Inferior parietal cortex (tissue), 1 donor: ENCODE data around the gene BAMBI.
"Not testable (repeated sequence)": the region's sequence is repeated elsewhere in the genome, so short reads cannot be mapped to it uniquely, and the experiment has no call there.

ENCODE experiments used
- DNase-seq: peaks from one replicate; pipeline ENCODE4 v3.0.0-alpha.2; 2016; ENCODE audit errors: extremely low spot score

The BAMBI gene, protein sequence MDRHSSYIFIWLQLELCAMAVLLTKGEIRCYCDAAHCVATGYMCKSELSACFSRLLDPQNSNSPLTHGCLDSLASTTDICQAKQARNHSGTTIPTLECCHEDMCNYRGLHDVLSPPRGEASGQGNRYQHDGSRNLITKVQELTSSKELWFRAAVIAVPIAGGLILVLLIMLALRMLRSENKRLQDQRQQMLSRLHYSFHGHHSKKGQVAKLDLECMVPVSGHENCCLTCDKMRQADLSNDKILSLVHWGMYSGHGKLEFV

DNA sequence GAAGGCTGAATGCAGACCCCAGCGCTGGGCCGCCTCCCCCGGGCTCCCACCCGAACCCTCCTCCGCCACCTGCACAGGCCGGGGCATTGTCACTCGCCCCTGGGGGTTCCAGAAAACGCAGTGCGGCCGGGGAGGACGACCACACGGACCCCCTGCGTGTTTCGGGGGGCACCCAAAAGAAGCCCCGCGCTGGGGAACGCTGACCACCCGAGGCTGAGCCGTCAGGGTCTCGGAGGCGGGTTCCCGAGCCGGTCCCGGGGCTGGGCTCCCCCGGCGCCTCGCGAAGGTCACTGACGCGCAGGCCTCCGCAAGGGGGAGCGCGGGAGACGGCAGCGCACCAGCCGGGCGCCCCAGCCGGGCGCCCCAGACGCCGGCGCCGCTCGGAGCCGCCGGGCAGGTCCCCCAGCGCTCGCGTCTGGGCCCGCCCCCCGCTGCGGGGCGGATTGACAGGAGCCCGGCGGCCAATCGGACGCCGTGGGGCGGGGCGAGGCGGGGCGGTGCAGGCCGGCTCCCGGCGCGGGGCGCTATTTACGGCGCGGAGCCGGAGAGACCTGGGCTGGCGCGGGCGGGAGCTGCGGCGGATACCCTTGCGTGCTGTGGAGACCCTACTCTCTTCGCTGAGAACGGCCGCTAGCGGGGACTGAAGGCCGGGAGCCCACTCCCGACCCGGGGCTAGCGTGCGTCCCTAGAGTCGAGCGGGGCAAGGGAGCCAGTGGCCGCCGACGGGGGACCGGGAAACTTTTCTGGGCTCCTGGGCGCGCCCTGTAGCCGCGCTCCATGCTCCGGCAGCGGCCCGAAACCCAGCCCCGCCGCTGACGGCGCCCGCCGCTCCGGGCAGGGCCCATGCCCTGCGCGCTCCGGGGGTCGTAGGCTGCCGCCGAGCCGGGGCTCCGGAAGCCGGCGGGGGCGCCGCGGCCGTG, at the start of gene BAMBI:
BAMBI (plus strand) TSS at position 554 of the 920 bp plus-strand sequence. CDS start 377 bp downstream, outside the sequence.
- DNase-seq, result peak; percentile 90

GRCh38 chr10:28628184-28628893, 49.0 kb upstream of the BAMBI start:
- DNase-seq, result peak; percentile 87

GRCh38 chr10:28631896-28632583, 45.3 kb upstream of the BAMBI start:
- no peak for DNase-seq

DNA sequence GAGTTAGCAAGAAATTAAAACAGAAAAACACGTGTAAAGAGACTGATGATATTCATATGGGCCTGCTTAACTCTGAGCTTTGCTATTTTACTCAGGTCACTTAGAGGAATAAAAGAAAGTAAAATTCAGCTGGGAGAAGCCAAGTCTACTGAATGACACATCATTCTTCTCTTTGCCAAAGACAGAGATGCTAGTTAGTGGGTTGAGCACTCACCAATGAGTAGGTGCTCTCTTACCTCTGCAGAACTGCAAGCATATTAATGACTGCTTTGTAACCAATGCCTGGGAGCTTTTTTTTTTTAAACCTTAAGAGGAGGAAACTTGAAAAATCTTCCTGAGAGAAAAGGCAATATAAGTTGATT, 44.8 kb upstream of the BAMBI start:
- no peak for DNase-seq

DNA sequence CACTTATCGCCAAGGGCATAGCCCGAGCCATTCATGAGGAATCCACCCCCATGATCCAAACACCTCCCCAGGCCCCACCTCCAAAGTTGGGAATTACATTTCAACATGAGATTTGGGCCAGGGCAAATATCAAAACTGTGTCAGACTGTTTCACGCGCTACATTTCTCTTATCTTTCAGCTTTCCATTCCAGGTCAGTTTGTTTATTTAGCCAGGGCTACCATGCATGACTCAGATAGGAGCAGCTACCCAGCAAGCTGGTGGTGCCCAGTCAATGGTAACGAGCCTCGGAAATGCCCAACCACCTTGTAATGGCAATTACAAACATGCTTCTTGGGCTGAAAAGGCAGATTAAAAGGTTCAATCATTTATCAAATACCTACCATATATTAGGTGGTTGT, 43.6 kb upstream of the BAMBI start:
- no peak for DNase-seq

DNA sequence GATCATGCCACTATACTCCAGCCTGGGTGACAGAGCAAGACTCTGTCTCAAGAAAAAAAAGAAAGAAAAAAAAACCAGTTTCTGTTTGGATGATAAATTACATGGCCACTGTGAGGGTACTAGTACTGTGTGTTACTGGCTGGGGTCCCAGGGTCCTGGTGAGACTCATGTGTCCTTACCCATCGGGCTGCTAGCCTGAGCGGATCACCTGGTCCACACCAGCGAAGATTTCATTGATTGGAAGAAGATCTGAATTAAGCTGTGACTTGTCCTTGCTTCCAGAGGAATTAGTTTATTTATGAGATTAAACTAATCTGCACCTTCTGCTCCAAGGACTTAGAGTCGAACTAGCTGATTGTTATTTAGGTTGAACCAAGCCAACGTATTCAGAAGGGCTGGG, 40.0 kb upstream of the BAMBI start:
- no peak for DNase-seq

DNA sequence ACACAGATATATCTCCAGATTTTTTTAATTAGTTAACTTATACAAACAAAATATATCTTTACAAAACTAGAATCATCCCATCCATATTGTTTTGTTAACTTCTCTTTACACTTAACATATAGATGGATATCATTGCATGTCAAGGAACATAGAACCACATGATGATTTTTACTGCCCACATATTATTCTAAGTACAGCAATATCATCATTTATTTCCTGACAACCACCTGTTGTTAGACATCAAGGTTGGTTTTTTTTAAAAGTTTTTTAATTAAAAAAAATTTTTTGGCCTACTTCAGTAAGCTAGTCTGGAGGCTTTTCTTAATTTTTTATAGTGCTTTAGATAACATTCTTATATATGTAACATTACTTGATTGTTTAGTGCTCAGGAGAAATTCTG, 38.9 kb upstream of the BAMBI start:
- DNase-seq, result no peak

GRCh38 chr10:28640551-28640950, 36.8 kb upstream of the BAMBI start:
- no peak for DNase-seq

DNA sequence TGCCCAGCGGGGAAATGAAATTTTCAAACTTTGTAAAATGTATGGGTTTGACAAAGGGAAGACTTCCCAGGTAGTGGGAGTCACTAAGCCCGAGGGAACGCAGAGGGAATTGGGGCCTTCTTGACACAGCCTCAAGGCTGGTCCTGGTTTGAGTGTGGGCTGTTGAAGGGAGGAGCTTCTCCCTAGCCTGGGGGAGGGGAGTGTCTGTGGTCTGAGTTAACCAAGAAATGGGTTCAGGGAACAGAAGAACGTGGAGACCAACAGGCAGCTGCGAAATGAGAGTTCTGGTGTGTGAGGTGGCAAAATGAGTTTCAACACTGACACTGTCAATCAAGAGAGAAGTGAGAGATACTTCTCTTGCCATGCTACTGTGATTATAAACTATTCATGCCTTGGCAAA, 32.7 kb upstream of the BAMBI start:
- DNase-seq, result no peak

- DNase-seq, result no peak
These were observed 25.2 kb upstream of the BAMBI start for GRCh38 chr10:28652106-28652505.

DNA sequence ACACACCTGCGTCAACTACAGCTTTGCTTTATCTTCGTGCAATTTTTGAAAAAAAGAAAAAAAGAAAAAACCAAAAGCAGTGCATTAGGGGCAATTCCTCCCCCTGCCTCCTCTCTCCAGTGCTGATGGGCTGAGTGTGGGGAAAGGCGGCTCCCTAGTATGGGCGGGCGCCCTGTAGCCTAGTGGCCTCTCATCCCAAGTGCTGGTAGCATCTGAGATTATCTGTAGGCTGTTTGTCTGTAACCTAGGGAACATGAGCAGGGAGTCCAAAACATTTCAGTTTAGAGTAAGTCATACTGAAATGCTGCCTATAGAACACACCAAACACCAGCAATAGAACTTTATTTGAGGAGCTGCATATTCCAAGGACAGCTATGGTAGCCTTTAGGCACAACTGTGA, 24.6 kb upstream of the BAMBI start:
- DNase-seq, result no peak

DNA sequence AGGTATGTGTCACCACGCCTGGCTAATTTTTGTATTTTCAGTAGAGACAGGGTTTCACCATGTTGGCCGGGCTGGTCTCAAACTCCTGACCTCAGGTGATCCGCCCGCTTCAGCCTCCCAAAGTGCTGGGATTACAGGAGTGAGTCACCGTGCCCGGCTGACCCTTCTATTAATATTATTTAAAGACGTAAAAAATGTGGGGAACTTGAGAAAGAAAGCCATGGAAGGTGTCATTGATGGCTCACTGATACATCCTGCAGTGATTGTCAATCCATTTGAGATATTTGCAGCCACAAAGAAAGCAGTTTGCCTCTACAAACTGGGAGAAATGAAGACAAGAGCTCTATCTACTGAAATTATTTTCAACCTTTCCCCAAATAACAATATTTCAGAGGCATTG, 18.5 kb upstream of the BAMBI start:
- DNase-seq, result not testable (repeated sequence)

DNA sequence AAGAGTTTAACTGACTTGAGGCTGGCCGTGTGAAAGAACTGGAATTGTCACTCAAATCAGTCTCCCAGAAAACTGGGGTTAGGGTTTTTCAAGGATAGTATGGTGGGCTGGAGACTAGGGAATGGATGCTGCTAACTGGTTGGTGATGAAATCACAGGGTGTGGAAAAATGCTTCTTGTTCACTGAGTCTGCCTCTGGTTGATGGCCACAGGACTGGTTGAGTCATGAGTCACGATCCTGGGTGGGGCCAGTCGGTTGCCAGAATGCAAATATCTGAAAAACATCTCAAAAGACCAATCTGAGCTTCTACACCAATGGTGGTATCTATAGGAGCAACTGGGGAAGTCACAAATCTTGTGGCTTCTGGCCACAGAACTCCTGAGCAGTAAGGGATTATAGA, 16.3 kb upstream of the BAMBI start:
- no peak for DNase-seq

GRCh38 chr10:28663576-28664368, 13.5 kb upstream of the BAMBI start:
- DNase-seq, result peak; percentile 95

DNA sequence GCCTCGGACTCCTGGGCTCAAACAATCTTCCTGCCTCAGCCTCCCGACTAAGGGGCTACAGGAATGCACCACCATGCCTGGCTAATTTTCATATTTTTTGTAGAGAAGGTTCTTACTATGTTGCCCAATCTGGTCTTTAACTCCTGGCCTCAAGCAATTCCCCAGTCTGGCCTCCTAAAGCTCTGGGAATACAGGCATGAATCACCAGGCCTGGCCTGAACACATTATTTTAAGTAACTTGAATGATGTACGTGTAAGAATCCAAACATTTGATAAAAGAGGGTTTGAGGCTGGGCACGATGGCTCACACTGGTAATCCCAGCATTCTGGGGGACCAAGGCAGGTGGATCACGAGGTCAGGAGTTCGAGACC, 13.0 kb upstream of the BAMBI start:
- no peak for DNase-seq

DNA sequence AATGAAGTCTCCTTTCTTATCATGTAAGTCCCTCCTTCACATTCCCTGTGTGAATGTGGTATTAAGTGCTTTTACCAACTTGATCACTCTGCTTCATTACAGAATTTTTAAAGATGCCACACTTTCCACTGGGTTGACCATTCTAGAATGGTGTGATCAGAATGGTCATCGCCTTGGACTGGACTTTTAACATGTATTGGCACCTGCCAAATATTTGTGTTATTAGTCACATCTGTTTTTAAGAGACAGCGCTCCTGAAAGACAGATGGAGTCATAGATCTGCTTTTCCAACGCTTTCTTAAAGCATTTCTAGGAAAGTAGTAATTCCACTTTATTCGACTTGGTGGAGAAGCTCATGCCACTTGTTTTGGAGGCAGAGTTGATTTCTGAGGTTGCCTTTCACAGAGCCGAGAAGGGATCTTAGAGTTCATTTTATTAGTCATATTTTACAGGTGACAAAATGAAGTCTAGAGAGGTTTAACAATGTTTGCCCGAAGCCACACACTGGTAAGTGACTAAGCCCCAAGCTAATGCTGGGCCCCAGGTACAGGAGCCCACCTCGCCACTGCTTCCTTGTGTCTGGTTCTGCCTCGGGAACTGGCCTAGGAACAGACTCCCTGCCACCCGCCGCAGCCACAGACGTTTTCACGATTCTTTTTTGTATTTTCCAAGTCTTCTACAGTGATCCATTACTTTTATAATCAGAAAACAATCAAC, 10.4 kb upstream of the BAMBI start:
- DNase-seq, result no peak

- DNase-seq, result no peak
These were observed 8.7 kb upstream of the BAMBI start for GRCh38 chr10:28668363-28669226.

DNA sequence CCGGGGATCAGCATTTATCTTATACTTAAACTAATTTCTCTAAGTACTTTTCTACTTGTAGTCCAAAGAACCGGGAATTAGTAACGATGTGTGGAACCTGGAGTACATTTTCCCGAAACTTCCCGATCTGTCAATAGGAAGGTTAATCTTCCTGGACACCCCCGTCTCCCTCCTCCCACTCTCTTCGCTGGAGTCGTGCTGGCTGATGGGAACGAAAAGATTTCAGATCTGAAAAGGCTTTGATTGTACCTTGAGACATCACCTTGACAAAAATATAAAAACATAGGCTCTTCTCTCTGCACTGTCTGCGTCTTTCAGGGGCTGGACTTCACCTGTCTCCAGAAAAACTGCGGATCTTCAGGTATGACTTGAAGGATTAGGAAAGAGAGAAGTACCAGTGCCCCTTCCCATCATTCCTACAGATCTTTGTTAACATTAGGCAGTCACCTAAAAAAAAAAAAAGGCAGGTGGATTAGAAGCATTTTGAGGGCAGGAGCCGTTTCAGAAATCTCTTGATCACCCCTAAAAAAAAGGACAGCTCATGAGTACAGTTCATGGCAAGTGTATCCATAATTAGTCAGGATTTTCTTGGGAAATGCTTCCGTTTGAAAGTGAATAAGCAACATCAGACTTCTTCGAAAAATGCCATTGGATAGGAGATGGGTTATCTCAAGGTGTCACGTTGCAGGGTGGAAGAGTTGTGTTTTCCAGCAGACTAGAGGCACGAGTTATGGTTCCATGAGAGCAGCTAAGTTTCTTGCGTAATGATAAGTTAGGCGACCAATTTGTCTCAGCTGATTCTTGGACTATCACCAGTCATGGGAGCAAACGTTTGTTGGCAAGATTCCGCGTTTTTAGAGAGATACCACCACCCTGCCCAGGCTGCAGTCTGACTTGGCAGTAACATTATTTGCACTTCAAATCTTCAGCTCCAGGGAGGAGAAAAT, 7.8 kb upstream of the BAMBI start:
- no peak for DNase-seq
